Germinal center (tissue), 1 donor: ENCODE data around the gene RBM17.
"Not testable (repeated sequence)": the region's sequence is repeated elsewhere in the genome, so short reads cannot be mapped to it uniquely, and the experiment has no call there.

ENCODE experiments used
- DNase-seq: peaks from one replicate; pipeline ENCODE4 v3.0.0; 2012; ENCODE audit warnings: mixed read lengths, low spot score

The RBM17 gene, protein sequence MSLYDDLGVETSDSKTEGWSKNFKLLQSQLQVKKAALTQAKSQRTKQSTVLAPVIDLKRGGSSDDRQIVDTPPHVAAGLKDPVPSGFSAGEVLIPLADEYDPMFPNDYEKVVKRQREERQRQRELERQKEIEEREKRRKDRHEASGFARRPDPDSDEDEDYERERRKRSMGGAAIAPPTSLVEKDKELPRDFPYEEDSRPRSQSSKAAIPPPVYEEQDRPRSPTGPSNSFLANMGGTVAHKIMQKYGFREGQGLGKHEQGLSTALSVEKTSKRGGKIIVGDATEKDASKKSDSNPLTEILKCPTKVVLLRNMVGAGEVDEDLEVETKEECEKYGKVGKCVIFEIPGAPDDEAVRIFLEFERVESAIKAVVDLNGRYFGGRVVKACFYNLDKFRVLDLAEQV

GRCh38 chr10:6088721-6089333 lies at the start of gene RBM17:
Gene RBM17 (plus strand): TSS chr10:6089034. CDS start chr10:6097066, 8,032 bp downstream.
- peak; percentile 93 for DNase-seq

- DNase-seq: no peak
Measured at GRCh38 chr10:6039711-6040110, 49.1 kb upstream of the RBM17 start.

DNA sequence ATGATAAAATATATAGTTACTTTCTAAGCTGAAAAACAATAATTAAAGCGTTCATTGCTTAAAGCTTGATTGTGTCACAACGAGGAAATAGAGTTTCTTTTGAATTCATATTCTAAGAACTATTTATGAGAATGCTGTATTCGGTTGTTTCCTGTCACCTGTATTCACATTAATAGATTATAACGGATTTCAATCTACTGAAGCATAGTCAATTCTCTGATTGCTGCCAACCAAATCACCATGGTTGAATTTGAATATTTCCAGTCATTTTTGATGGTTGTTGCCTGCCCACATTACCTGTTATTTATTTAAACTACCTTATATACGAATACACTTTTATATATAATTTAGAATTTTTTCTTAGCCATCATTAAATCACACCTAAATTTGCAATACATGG lies 48.6 kb upstream of the RBM17 start:
- no peak for DNase-seq

- DNase-seq: not testable (repeated sequence)
Measured at GRCh38 chr10:6043377-6043776, 45.5 kb upstream of the RBM17 start.

GRCh38 chr10:6044060-6044459 lies 44.8 kb upstream of the RBM17 start:
- no peak for DNase-seq

GRCh38 chr10:6044751-6045313 lies 44.0 kb upstream of the RBM17 start:
- DNase-seq: no peak

DNA sequence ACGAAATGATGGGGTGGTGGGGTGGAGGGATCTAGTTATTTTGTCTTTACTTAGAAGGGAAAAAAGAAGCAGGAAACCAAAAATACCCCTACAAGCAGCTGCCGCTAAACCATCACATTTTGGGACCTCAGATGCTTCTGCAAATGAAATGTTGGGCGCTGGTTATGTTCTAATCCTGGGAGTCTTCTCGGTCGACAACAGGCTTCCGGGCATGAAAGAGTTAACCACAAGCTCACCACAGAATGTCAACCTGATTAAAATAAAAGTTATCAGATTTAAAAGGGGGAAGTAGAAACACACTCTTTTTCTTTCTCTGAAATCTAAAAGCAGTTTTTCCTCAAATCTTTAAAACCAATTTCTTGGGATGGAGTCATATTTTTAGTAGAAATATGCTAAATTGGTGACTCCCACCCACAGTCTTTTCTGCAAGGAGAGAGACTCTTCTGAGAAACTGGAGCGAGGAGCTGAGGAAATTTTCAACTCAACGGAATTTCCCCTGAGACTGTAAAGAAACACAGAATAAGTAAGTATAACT lies 43.5 kb upstream of the RBM17 start:
- no peak for DNase-seq

GRCh38 chr10:6045878-6046772 lies 42.7 kb upstream of the RBM17 start:
- DNase-seq: no peak

DNA sequence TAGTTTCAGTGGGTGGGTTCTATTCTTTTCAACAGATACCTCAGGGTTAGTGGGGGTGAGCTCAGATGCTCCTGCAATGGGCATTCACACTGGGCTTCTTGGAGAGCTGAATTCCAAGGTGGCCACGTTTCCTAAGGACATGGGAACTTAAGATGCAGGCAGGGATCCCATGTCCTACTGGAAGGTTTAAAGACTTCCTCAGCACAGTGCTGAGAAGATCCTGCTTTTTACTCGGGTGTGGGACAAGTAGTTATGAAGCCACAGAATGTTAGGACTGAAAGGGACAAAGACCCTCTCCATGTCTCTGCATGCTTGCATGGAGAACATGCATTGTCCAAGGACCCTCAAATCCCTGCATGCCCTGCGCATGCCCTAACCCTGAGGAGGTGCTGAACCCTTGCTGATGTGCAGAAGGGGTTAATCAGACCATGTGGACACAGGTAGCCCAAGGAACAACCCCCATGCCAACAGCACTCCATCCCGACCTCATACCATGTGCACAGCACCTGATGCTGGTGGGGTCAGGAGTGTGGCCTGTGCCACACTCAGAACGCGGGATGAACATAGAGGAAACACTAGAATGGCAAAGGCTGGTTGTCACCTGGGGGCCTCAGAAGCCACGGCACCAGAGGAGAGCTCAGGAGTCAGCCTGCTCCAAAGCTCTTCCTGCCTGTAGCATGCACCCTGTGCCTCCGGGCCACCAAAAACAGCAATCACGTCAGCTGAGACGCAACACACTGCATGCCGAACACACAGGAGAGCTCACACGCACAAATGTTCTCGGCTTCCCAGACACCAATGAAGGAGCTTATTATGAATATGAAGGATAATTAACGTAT lies 41.8 kb upstream of the RBM17 start:
- no peak for DNase-seq

- DNase-seq: no peak
Measured at GRCh38 chr10:6047847-6048246, 41.0 kb upstream of the RBM17 start.

GRCh38 chr10:6048281-6049030 lies 40.4 kb upstream of the RBM17 start:
- no peak for DNase-seq

DNA sequence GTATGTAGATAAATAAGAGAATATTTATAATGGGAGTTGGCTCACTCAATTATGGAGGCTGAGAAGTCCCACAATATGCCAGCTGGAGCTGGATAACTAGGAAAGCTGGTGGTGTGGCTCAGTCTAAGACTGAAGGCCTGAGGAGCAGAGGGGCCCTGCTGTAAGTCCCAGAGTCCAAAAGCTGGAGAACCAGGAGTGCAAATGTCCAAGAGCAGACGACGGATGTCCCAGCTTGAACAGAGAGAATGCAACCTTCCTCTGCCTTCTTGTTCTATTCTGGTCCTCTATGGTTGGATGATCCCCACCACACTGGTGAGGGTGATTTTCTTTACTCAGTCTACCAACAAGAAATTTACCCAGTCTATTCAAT lies 39.8 kb upstream of the RBM17 start:
- DNase-seq: no peak

DNA sequence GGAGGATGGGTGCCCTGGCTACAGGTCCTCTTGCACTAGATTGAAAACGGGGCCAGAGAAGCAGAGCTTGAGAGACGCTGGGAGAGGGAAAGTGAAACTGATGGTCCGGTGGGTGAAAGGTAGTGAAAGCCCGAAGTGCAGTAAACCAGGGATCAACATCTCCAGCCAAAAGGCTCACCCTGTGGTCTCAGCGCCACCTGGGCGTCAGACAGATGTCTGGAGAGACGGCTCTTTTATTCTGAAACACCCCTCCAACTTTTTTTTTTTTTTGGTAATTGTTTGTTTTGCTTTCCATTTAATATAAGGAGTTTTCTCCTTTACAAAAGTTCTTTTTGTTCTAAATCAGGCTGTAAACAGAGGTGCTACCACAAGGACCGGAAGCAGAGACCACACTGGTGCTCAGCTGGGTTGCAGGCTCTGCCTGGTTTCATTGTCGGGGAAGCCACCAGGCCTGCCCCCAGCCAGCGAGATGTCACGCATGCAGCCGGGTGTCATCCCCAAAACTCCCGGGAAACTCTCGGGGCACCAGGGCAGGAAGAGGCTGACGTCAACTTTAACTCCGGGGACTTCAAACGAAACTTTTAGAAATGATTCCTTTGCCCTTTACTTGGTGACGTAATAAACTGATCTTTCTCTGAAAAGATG lies 37.9 kb upstream of the RBM17 start:
- DNase-seq: peak; percentile 81

- DNase-seq: peak; percentile 34
Measured at GRCh38 chr10:6052247-6053221, 36.3 kb upstream of the RBM17 start.

GRCh38 chr10:6053303-6053702 lies 35.5 kb upstream of the RBM17 start:
- DNase-seq: no peak

GRCh38 chr10:6053816-6054631 lies 34.8 kb upstream of the RBM17 start:
- no peak for DNase-seq

- no peak for DNase-seq
Measured at GRCh38 chr10:6054884-6055283, 34.0 kb upstream of the RBM17 start.

DNA sequence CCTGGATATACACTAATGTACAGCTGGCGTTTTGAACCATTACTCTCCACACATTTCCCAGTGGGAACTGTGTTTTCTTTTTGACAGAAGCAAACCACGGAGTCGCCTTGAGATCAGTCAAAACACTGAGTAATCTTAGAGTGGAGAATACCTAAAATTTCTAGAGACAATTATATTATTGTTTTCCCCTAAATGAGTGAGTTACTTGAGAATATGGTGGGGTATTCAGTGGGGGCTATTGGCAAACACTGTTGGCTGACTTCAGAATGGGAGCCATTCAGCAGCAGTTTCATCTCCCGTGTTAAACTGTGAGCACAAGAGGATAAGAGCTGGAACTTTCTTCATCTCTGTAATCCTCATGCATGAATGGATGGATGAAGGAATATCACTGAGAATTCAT lies 32.9 kb upstream of the RBM17 start:
- no peak for DNase-seq
